Measurements from ENCODE around the gene AGT.
"Not testable (repeated sequence)": the region's sequence is repeated elsewhere in the genome, so short reads cannot be mapped to it uniquely, and the experiment has no call there.

The AGT gene

GRCh38 chr1:230728710-230729392, 14.9 kb upstream of the AGT start:
- no peak for TF ChIP-seq CTCF (IDR thresholded peaks at IDR 0.05; ENCODE audit: low read length)
- TF ChIP-seq EZH2 (IDR thresholded peaks at IDR 0.05; ENCODE audit: borderline replicate concordance, low read length): no peak
- Histone ChIP-seq H3K27ac (ENCODE audit: low read depth, low read length, poor library complexity, severe bottlenecking) (no peak overlapping the region), H3K4me2 (ENCODE audit: low read length) (no peak overlapping the region), H3K9ac (ENCODE audit: low read length) (no peak overlapping the region), H3K9me3 (ENCODE audit: low read length) (no peaks in the 10 kb centered on the region), H3K4me1 (ENCODE audit: insufficient read depth, low read length, severe bottlenecking) (no peaks in the 10 kb centered on the region), H3F3A (ENCODE audit: insufficient read depth, low read length) (no peaks in the 10 kb centered on the region), H3K9me2 (ENCODE audit: low read depth, low read length) (no peaks in the 10 kb centered on the region), H3K79me2 (ENCODE audit: insufficient read depth, low read length) (no peaks in the 10 kb centered on the region), H3K36me3 (ENCODE audit: insufficient read depth, low read length) (no peaks in the 10 kb centered on the region), H3K4me3 (ENCODE audit: low read depth, low read length, poor library complexity, severe bottlenecking) (no peak overlapping the region), H3K27me3 (ENCODE audit: insufficient read depth, low read length) (no peaks in the 10 kb centered on the region), H4K20me1 (ENCODE audit: insufficient read depth, low read length) (no peaks in the 10 kb centered on the region), H2AFZ (ENCODE audit: low read length) (no peak overlapping the region)

- H4K20me1 ChIP-seq (ENCODE audit: insufficient read depth, low read length): no peaks in the 10 kb centered on the region
- no peak overlapping the region for H3K4me2 ChIP-seq (ENCODE audit: low read length)
- no peaks in the 10 kb centered on the region for H3K27me3 ChIP-seq (ENCODE audit: insufficient read depth, low read length)
- no peak overlapping the region for H3K4me3 ChIP-seq (ENCODE audit: low read depth, low read length, poor library complexity, severe bottlenecking)
- no peak for TF ChIP-seq CTCF (IDR thresholded peaks at IDR 0.05; ENCODE audit: low read length)
- no peak for TF ChIP-seq EZH2 (IDR thresholded peaks at IDR 0.05; ENCODE audit: borderline replicate concordance, low read length)
- H3K79me2 ChIP-seq (ENCODE audit: insufficient read depth, low read length): no peaks in the 10 kb centered on the region
- H3K4me1 ChIP-seq (ENCODE audit: insufficient read depth, low read length, severe bottlenecking): no peaks in the 10 kb centered on the region
- no peak overlapping the region for H2AFZ ChIP-seq (ENCODE audit: low read length)
- no peak overlapping the region for H3K27ac ChIP-seq (ENCODE audit: low read depth, low read length, poor library complexity, severe bottlenecking)
- H3K9ac ChIP-seq (ENCODE audit: low read length): no peak overlapping the region
- H3F3A ChIP-seq (ENCODE audit: insufficient read depth, low read length): no peaks in the 10 kb centered on the region
- no peaks in the 10 kb centered on the region for H3K36me3 ChIP-seq (ENCODE audit: insufficient read depth, low read length)
- H3K9me3 ChIP-seq (ENCODE audit: low read length): no peaks in the 10 kb centered on the region
- H3K9me2 ChIP-seq (ENCODE audit: low read depth, low read length): no peaks in the 10 kb centered on the region
Measured at GRCh38 chr1:230725256-230726012, 11.5 kb upstream of the AGT start.

GRCh38 chr1:230721849-230722522, 8.1 kb upstream of the AGT start:
- not testable (repeated sequence) for H3K4me3 ChIP-seq (ENCODE audit: low read depth, low read length, poor library complexity, severe bottlenecking); H3K79me2 ChIP-seq (ENCODE audit: insufficient read depth, low read length); H3K36me3 ChIP-seq (ENCODE audit: insufficient read depth, low read length); H3K27me3 ChIP-seq (ENCODE audit: insufficient read depth, low read length); H3K9ac ChIP-seq (ENCODE audit: low read length); H3K27ac ChIP-seq (ENCODE audit: low read depth, low read length, poor library complexity, severe bottlenecking); H3F3A ChIP-seq (ENCODE audit: insufficient read depth, low read length); H3K4me2 ChIP-seq (ENCODE audit: low read length); H4K20me1 ChIP-seq (ENCODE audit: insufficient read depth, low read length); H3K9me2 ChIP-seq (ENCODE audit: low read depth, low read length); H2AFZ ChIP-seq (ENCODE audit: low read length); H3K9me3 ChIP-seq (ENCODE audit: low read length); H3K4me1 ChIP-seq (ENCODE audit: insufficient read depth, low read length, severe bottlenecking)
